A549 (cell line): ENCODE results near the gene BCOR. TPM values are rescaled to one million over a fixed set of nuclear protein-coding genes. Genes with fewer than 3 reads are reported as not detected.

Experiments used
- ATAC-seq, 2 experiments: fragments of 200-7000 bp in 1 of 2; fragments of >200 bp in 1 of 2; cut with Nextera tagmentation in 1 of 2; cut with Tn5 transposase in 1 of 2; 3 replicates each; pipeline versions ENCODE4 v1.8.0 to v1.9.1; 2018 to 2020; ENCODE audit warnings: mild to moderate bottlenecking in 1 of 2, moderate library complexity in 1 of 2
- CTCF ChIA-PET: fragments of 300-600 bp; sonication (Branson Sonifier 250); formaldehyde crosslinking; extraction: SDS; loops from one replicate; lab custom pipeline; 2021; ENCODE audit warnings: antibody characterized with exemption, inconsistent platforms; lab: Yijun Ruan, JAX
- POLR2A ChIA-PET: fragments of 350-600 bp; formaldehyde crosslinking; extraction: SDS; loops from one replicate; lab custom pipeline; 2021; ENCODE audit warnings: antibody characterized with exemption, inconsistent platforms; lab: Yijun Ruan, JAX
- DNase-seq, 2 experiments: peaks; one replicate each; pipeline versions ENCODE4 v3.0.0 to v3.0.0-alpha.2; 2011 to 2016; ENCODE audit warnings: low read depth in 1 of 2, low spot score in 1 of 2
- FAIRE-seq: peaks from 2 replicates; lab custom pipeline; 2011; peaks lifted over from hg19 to GRCh38; lab: Jason Lieb, UNC
- H3K27ac ChIP-seq, 2 experiments: fragments of >200 bp; sonication (Bioruptor Twin); formaldehyde crosslinking; 3 replicates each; pipeline ENCODE4 v1.5.1; 2016 to 2017
- H3K4me1 ChIP-seq: fragments of >200 bp; sonication (Bioruptor Twin); formaldehyde crosslinking; 3 replicates; pipeline ENCODE4 v1.6.1; 2016
- H3K4me2 ChIP-seq: fragments of >200 bp; sonication (Bioruptor Twin); formaldehyde crosslinking; 3 replicates; pipeline ENCODE4 v1.6.1; 2016
- H3K4me3 ChIP-seq: fragments of >200 bp; sonication (Bioruptor Twin); formaldehyde crosslinking; 3 replicates; pipeline ENCODE4 v1.5.1; 2016
- H3K9me3 ChIP-seq: fragments of >200 bp; sonication (Bioruptor Twin); formaldehyde crosslinking; 3 replicates; pipeline ENCODE4 v1.6.1; 2016
- BCL3 ChIP-seq: fragments of >200 bp; sonication (Bioruptor Twin); formaldehyde crosslinking; IDR thresholded peaks from 3 replicates; pipeline ENCODE4 v1.6.1; 2016
- BHLHE40 ChIP-seq: IDR thresholded peaks from 2 replicates; pipeline ENCODE4 v1.6.1; 2012; ENCODE audit warnings: low read depth, low read length, inconsistent platforms
- CBX2 ChIP-seq: fragments of 200-600 bp; sonication (generic); IDR thresholded peaks from 2 replicates; pipeline ENCODE4 v1.6.1; 2016; ENCODE audit warnings: low read depth, mild to moderate bottlenecking, borderline replicate concordance
- CBX8 ChIP-seq: fragments of 200-600 bp; sonication (generic); IDR thresholded peaks from 2 replicates; pipeline ENCODE4 v1.6.1; 2016
- CEBPB ChIP-seq, 2 experiments: fragments of >200 bp in 1 of 2; sonication (Bioruptor Twin) in 1 of 2; formaldehyde crosslinking in 1 of 2; IDR thresholded peaks; 2 replicates each; pipeline ENCODE4 v1.6.1; 2012 to 2016
- CHD4 ChIP-seq: fragments of 200-600 bp; sonication (generic); IDR thresholded peaks from 2 replicates; pipeline ENCODE4 v1.6.1; 2016; ENCODE audit warnings: antibody characterized with exemption, mild to moderate bottlenecking, borderline replicate concordance
- FOSB ChIP-seq: fragments of 250-450 bp; sonication (Bioruptor Pico); IDR thresholded peaks from 2 replicates; pipeline ENCODE4 v1.5.0; 2020; ENCODE audit warnings: mild to moderate bottlenecking, moderate library complexity
- HOXB13 ChIP-seq: fragments of 250-450 bp; sonication (Bioruptor Pico); IDR thresholded peaks from 2 replicates; pipeline ENCODE4 v1.5.0; 2020; ENCODE audit warnings: low read depth, mild to moderate bottlenecking, moderate library complexity
- HOXB5 ChIP-seq: fragments of 250-450 bp; sonication (Bioruptor Pico); IDR thresholded peaks from 2 replicates; pipeline ENCODE4 v1.5.0; 2020; ENCODE audit warnings: mild to moderate bottlenecking, moderate library complexity
- JUNB ChIP-seq: fragments of >200 bp; sonication (Bioruptor Twin); formaldehyde crosslinking; IDR thresholded peaks from 2 replicates; pipeline ENCODE4 v1.6.1; 2016
- MYC ChIP-seq: IDR thresholded peaks from 2 replicates; pipeline ENCODE4 v1.6.1; 2012; ENCODE audit warnings: mild to moderate bottlenecking, inconsistent platforms, low read length, improper control_type of control experiment, borderline replicate concordance
- NPAS2 ChIP-seq: fragments of 250-450 bp; sonication (Bioruptor Pico); IDR thresholded peaks from 2 replicates; pipeline ENCODE4 v1.8.0; 2022; ENCODE audit warnings: mild to moderate bottlenecking, moderate library complexity, borderline replicate concordance
- RARB ChIP-seq: fragments of 250-450 bp; sonication (Bioruptor Pico); IDR thresholded peaks from 2 replicates; pipeline ENCODE4 v1.8.0; 2021; ENCODE audit warnings: mild to moderate bottlenecking, moderate library complexity
- RFX5 ChIP-seq: fragments of 450-650 bp; IDR thresholded peaks from 2 replicates; pipeline ENCODE4 v1.7.1; 2014; ENCODE audit warnings: antibody characterized with exemption, mild to moderate bottlenecking, moderate library complexity
- TFCP2L1 ChIP-seq: fragments of 250-450 bp; sonication (Bioruptor Pico); IDR thresholded peaks from 2 replicates; pipeline ENCODE4 v1.5.0; 2021; ENCODE audit warnings: mild to moderate bottlenecking
- TP53 ChIP-seq: fragments of 250-450 bp; sonication (Bioruptor Pico); IDR thresholded peaks from 2 replicates; pipeline ENCODE4 v1.5.0; 2021; ENCODE audit warnings: mild to moderate bottlenecking, moderate library complexity
- ZNF302 ChIP-seq: fragments of 250-450 bp; sonication (Bioruptor Pico); IDR thresholded peaks from 2 replicates; pipeline ENCODE4 v1.9.0; 2021; ENCODE audit warnings: inconsistent platforms, mild to moderate bottlenecking, moderate library complexity
- WGBS: methylation state at CpG from one replicate; pipeline ENCODE4 v1.1.6; 2017; ENCODE audit errors: missing lambda C conversion rate; 5-methylcytosine and 5-hydroxymethylcytosine counted together
- polyA plus RNA-seq, 4 experiments: library from polyadenylated mRNA; depleted of rRNA in 3 of 4; stranded (reverse); fragments of >200 nt; fragmentation: RNase III in 1 of 4; extraction: RNeasy Plus Mini Kit Qiagen cat#74134 plus additional on column Dnase treatment in 1 of 4; gene quantifications; 2 replicates in 3 of 4; 3 replicates in 1 of 4; pipeline ENCODE4 v1.2.3, GENCODE V29; 2011 to 2017
- TF ChIP-seq, protein P1 (sequence below): IDR thresholded peaks from 2 replicates; pipeline ENCODE4 v1.6.1; 2012
- TF ChIP-seq, protein P2 (sequence below): fragments of >200 bp; sonication (Bioruptor Twin); formaldehyde crosslinking; IDR thresholded peaks from 2 replicates; pipeline ENCODE4 v1.6.1; 2016
- TF ChIP-seq, protein P3 (sequence below): fragments of 150-350 bp; IDR thresholded peaks from 2 replicates; pipeline ENCODE4 v1.6.1; 2014; ENCODE audit warnings: low read depth, mild to moderate bottlenecking, low read length
- TF ChIP-seq, protein P4 (sequence below): fragments of 450-650 bp; IDR thresholded peaks from 2 replicates; pipeline ENCODE4 v1.6.1; 2014; ENCODE audit warnings: antibody characterized with exemption

BCOR gene
- polyA plus RNA-seq, 2 of the 4 experiments (the other 2 are of a cell fraction): 12.2 to 12.6 TPM

DNA sequence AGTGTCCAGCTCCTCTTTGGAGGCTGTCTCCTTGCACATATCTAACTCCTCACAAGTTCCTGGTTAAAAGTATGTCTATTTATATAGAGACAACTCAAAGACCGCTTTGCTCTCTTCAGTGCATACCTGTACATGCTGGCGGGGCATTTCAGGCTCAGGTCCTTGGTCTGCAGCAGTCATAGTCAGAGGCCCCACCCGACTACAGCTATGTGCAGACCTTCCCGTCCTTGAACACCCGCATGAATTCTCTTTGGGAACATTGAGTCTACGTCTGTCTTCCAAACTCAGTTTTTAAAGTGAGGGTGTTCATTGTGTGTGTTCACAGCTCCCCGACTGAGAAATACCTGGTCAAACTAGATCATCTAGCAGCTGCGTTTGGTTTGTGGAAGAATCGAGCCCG lies 4.2 kb downstream of the BCOR start:
- no peak for FAIRE-seq
- no peaks in the 10 kb centered on the region for H3K9me3 ChIP-seq
- no peak for ATAC-seq
- H3K4me3 ChIP-seq: no peak overlapping the region
- ChIA-PET CTCF (interaction anchor here (1.1 to 1.5 kb wide), 2 partner anchors 279 to 363 kb away, joined by 4 read pairs; no protein-coding TSS in a partner anchor), POLR2A (no interaction called here)
- TF ChIP-seq, protein P1, sequence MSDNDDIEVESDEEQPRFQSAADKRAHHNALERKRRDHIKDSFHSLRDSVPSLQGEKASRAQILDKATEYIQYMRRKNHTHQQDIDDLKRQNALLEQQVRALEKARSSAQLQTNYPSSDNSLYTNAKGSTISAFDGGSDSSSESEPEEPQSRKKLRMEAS: no peak
- TF ChIP-seq NPAS2 (no peak), MYC (no peak), CHD4 (no peak), HOXB13 (CRISPR knock-in tag) (no peak), RFX5 (no peak), BHLHE40 (no peak), TP53 (CRISPR knock-in tag) (no peak), RARB (CRISPR knock-in tag) (no peak), JUNB (no peak), ZNF302 (CRISPR knock-in tag) (no peak), BCL3 (no peak), HOXB5 (CRISPR knock-in tag) (no peak)
- TF ChIP-seq, protein P2, sequence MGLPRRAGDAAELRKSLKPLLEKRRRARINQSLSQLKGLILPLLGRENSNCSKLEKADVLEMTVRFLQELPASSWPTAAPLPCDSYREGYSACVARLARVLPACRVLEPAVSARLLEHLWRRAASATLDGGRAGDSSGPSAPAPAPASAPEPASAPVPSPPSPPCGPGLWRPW: no peak
- TF ChIP-seq, protein P3, sequence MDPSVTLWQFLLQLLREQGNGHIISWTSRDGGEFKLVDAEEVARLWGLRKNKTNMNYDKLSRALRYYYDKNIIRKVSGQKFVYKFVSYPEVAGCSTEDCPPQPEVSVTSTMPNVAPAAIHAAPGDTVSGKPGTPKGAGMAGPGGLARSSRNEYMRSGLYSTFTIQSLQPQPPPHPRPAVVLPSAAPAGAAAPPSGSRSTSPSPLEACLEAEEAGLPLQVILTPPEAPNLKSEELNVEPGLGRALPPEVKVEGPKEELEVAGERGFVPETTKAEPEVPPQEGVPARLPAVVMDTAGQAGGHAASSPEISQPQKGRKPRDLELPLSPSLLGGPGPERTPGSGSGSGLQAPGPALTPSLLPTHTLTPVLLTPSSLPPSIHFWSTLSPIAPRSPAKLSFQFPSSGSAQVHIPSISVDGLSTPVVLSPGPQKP: no peak
- TF ChIP-seq, protein P4, sequence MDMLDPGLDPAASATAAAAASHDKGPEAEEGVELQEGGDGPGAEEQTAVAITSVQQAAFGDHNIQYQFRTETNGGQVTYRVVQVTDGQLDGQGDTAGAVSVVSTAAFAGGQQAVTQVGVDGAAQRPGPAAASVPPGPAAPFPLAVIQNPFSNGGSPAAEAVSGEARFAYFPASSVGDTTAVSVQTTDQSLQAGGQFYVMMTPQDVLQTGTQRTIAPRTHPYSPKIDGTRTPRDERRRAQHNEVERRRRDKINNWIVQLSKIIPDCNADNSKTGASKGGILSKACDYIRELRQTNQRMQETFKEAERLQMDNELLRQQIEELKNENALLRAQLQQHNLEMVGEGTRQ: no peak
- TF ChIP-seq, all 56 proteins: peak for 0
- no peak overlapping the region for H3K27ac ChIP-seq
- peaks cover 29% of the 10 kb centered on the region for H3K4me1 ChIP-seq
- WGBS: 93% methylated on average over 7 of the region's 10 CpGs
- no peak overlapping the region; the same call in 2 of the 3 replicates for H3K4me2 ChIP-seq
- DNase-seq: no peak

DNA sequence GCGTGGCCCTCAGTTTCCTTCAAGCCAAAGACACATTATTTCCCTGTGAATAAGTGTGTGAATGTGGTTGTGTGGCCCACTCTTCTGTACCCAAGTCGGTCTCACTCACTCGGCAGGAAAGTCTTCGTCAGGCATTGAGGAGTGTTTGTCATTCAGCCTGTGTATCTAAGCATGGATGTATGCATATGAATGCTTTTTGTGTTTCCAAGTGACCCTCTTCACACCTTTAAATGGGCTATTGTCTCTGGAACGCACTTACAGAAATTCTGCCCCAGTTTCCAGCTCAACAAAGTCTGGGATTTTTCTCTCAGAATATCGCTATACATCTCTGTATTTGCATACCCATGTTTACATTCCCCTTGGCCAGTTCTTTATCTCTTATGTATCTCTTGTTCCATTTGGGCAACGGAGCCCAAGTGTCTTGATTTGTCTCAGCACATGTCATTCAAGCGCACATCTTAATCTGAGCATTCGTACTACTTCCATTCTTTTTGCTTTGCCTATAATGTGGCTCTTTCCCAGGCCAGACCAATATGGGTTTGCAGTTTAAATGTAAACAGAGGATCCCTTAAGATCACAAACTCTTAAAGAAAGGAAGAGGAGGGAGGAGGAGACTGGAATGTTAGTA lies 4.8 kb downstream of the BCOR start:
- Histone ChIP-seq H3K9me3 (no peaks in the 10 kb centered on the region), H3K4me2 (no peak overlapping the region), H3K27ac (no peak overlapping the region), H3K4me1 (peaks cover 36% of the 10 kb centered on the region), H3K4me3 (no peak overlapping the region)
- CTCF ChIA-PET: interaction anchor here (1.1 to 1.5 kb wide), 2 partner anchors 278 to 362 kb away, joined by 4 read pairs; no protein-coding TSS in a partner anchor
- no peak for ATAC-seq
- peak; percentile 91 for FAIRE-seq
- POLR2A ChIA-PET: no interaction called here
- DNase-seq: no peak
- TF ChIP-seq CBX2 (no peak), RARB (CRISPR knock-in tag) (no peak), CBX8 (no peak), TFCP2L1 (CRISPR knock-in tag) (no peak), FOSB (CRISPR knock-in tag) (no peak), CEBPB (IDR thresholded peaks at IDR 0.05) (no peak), RFX5 (no peak)
- TF ChIP-seq, protein P4: no peak
- 90% methylated on average over 9 of the region's 9 CpGs for WGBS
